Panc1 (cell line): ENCODE results near the gene SCAF4.

ENCODE experiments used
- CTCF ChIP-seq: fragments of 450-650 bp; IDR thresholded peaks from 2 replicates; pipeline ENCODE4 v1.5.1; 2017; ENCODE audit warnings: mild to moderate bottlenecking
- TCF7L2 ChIP-seq: IDR thresholded peaks from 2 replicates; pipeline ENCODE4 v1.6.1; 2011; ENCODE audit warnings: mild to moderate bottlenecking, low read depth, low read length, inconsistent platforms

DNA sequence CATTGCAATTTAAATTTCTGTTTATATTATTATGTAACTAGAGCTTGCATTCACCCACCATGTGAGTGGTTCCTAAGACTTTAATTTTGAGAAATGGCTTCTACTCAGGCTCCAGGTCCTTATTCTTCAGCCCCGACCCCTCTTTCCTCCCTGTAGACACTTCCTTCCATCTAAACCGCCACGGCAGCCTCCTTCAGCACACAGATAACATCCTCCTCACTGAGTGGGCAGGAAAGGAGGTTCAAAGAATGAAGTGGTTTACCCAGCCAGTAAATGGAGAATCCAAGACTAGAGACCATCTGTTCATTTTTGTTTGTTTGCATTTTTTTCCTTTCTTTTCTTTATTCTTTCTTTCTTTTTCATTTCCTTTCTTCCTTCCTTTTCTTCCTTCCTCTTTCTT is 109.5 kb downstream of the SCAF4 start:
- no peak for TF ChIP-seq CTCF
- TF ChIP-seq TCF7L2: no peak
